ENCODE results near the gene GXYLT1.

Gene GXYLT1

GRCh38 chr12:42135259-42135814, 9.3 kb downstream of the GXYLT1 start:
- DNase-seq (ENCODE audit: low read depth): no peak
- TF ChIP-seq CTCF (conservative IDR thresholded peaks at IDR 0.05; ENCODE audit: low read depth, low read length): no peak
- no peak overlapping the region for H3K4me3 ChIP-seq (ENCODE audit: low read length)

GRCh38 chr12:42130672-42131402, 13.8 kb downstream of the GXYLT1 start:
- no peak overlapping the region for H3K4me3 ChIP-seq (ENCODE audit: low read length)

GRCh38 chr12:42129595-42130204, 15.0 kb downstream of the GXYLT1 start:
- H3K4me3 ChIP-seq (ENCODE audit: low read length): no peak overlapping the region
- DNase-seq (ENCODE audit: low read depth): no peak
- TF ChIP-seq CTCF (conservative IDR thresholded peaks at IDR 0.05; ENCODE audit: low read depth, low read length): peak; percentile 83

More at GRCh38 chr12:42130672-42131402, 13.8 kb downstream of the GXYLT1 start:
- no peak for TF ChIP-seq CTCF (conservative IDR thresholded peaks at IDR 0.05; ENCODE audit: low read depth, low read length)
- no peak for DNase-seq (ENCODE audit: low read depth)

- H3K4me3 ChIP-seq (ENCODE audit: low read length): no peak overlapping the region
- DNase-seq (ENCODE audit: low read depth): no peak
- no peak for TF ChIP-seq CTCF (conservative IDR thresholded peaks at IDR 0.05; ENCODE audit: low read depth, low read length)
These were observed 15.8 kb downstream of the GXYLT1 start for GRCh38 chr12:42128888-42129287.

- no peak for DNase-seq (ENCODE audit: low read depth)
- no peak for TF ChIP-seq CTCF (conservative IDR thresholded peaks at IDR 0.05; ENCODE audit: low read depth, low read length)
- no peak overlapping the region for H3K4me3 ChIP-seq (ENCODE audit: low read length)
These were observed 16.3 kb downstream of the GXYLT1 start for GRCh38 chr12:42128327-42128726.

- H3K4me3 ChIP-seq (ENCODE audit: low read length): no peak overlapping the region
- no peak for DNase-seq (ENCODE audit: low read depth)
- no peak for TF ChIP-seq CTCF (conservative IDR thresholded peaks at IDR 0.05; ENCODE audit: low read depth, low read length)
These were observed 17.7 kb downstream of the GXYLT1 start for GRCh38 chr12:42126963-42127362.

- no peak for DNase-seq (ENCODE audit: low read depth)
These were observed 19.3 kb downstream of the GXYLT1 start for GRCh38 chr12:42125388-42125767.

More at GRCh38 chr12:42125388-42125767, 19.3 kb downstream of the GXYLT1 start:
- no peak for TF ChIP-seq CTCF (conservative IDR thresholded peaks at IDR 0.05; ENCODE audit: low read depth, low read length)
- H3K4me3 ChIP-seq (ENCODE audit: low read length): no peak overlapping the region
